HG02885 (cell line): ENCODE measurements around the gene NTSR1.

Experiments
- ATAC-seq: cut with Tn5 transposase; IDR thresholded peaks from one replicate; pipeline ENCODE4 v1.9.1; 2021; ENCODE audit warnings: mild to moderate bottlenecking; ENCODE audit not compliant: unreplicated experiment, poor library complexity

The NTSR1 gene

DNA sequence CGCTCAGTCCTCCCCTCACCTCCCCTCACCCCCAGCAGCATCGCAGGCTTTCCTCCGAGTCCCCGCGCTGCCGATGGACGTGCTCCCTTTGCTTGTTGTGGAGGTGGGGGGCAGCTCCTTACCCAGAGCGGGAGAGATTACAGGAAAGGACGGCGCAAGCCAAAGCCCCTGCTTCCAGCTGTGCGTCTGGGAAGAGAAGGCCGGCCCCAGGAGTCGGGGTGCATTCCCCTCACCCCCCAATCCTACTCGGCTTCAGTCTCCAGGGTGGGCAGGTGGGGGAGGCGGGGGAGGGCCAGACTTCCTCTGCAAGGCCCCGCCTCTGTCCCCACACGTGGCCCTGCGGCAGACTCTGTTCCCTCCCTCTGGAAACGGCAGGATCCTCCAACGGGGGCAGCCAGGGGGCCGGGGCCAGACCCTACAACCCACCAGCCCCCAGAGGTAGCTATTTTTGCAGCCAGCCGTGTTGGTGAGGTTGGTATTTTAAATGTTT lies 43.6 kb downstream of the NTSR1 start:
- ATAC-seq = no peak

DNA sequence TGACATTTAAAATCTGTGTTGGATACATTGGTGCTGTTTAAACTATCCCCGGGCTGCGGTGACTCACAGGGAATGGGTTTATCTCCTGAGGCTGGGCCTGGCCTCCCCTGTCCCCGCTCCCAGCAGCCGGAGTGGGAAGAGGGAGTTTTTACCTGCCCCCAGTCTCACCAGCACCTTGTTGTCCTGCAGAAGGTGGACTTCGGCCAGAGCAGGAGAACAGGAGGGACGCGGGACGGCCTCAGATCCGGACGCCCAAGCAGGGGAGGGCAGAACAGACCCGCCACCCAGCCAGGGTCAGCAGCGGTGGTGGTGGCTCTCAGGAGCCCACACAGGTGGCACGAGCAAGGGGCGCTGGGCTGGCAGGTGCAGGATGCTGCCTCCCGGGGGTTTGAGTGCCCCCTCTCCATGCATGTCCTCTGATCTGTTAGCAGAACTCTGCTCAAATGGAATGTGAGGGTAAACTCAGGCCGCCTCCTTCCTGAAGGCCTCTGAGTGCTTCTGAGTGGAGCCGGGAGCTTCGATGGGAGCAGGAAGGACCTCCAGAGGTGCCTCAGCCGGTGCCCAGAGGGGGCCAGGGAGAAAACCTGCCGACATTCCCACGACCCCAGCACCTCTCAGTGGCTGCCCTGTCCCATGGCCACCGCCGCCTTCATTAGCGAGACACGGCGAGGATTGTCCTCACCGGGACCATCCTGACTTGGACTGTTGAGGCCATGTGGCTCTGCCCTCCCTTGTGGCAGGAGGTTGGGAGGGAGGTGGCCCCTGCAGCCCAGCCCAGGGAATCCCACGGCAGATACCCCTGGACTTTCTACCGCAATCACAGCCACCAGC lies 44.2 kb downstream of the NTSR1 start:
- no peak for ATAC-seq

DNA sequence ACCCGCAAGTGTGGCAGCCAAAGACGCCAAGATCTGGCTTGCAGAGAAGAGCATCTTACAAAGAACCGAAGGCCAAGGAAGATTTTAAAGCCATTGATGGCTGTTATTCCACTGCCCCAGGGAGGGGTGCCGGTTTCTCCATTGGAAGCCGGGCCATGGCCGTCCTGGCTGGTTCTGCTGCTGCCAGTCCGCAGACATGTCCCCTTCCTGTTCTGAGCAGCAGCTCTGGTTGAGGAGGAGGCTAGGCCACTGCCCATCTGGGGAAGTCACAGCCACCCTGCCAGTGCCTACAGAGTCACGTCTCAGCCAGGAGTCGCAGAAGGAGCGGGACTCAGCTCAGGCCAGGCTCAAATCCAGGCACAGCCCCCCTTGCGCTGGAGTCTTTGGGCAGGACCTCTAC lies 45.0 kb downstream of the NTSR1 start:
- ATAC-seq = no peak

DNA sequence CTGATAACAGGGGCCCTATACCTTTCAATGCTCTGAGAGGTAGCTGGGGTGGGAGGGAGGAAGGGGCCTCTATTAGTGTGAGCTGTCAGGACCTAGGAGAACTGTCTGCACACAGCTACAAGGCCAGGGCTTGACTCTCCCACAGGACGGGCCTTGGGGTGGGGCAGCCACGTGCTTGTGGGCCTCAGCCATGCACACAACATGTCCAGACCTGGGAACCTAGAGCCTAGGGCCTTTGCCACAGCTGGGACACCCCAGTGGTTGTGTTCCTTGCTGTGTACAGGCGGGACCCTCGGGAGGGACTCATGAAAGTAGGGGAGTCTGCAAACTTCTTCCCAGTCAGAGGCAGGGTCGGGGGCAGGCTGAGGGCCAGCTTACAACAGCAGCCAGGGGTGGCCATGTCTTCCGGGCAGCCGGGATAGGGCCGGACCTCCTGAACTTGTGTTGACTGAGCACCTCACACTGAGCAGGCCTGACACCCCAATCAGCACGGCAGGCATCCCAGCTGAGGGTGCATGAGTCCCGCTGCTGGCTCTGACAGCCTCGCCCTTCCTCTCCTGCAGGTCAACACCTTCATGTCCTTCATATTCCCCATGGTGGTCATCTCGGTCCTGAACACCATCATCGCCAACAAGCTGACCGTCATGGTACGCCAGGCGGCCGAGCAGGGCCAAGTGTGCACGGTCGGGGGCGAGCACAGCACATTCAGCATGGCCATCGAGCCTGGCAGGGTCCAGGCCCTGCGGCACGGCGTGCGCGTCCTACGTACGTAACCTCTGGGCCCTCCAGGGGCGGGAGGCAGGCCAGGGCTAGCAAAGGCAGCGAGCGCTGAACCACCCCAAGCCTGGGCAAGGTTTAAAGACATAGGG lies 45.7 kb downstream of the NTSR1 start:
- no peak for ATAC-seq

DNA sequence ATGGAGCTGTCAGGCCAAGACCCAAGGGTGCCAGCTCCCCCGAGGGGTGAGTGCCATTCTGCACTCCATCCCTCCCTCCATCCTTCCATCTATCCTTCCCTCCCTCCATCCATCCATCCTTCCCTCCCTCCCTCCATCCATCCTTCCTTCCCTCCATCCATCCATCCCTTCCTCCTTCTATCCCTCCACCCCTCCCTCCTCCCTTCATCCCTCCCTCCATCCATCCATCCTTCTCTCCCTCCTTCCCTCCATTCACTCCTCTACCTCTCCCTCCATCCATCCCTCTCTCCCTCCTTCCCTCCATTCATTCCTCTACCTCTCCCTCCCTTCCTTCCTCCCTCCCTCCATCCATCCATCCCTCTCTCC lies 46.3 kb downstream of the NTSR1 start:
- ATAC-seq = no peak

DNA sequence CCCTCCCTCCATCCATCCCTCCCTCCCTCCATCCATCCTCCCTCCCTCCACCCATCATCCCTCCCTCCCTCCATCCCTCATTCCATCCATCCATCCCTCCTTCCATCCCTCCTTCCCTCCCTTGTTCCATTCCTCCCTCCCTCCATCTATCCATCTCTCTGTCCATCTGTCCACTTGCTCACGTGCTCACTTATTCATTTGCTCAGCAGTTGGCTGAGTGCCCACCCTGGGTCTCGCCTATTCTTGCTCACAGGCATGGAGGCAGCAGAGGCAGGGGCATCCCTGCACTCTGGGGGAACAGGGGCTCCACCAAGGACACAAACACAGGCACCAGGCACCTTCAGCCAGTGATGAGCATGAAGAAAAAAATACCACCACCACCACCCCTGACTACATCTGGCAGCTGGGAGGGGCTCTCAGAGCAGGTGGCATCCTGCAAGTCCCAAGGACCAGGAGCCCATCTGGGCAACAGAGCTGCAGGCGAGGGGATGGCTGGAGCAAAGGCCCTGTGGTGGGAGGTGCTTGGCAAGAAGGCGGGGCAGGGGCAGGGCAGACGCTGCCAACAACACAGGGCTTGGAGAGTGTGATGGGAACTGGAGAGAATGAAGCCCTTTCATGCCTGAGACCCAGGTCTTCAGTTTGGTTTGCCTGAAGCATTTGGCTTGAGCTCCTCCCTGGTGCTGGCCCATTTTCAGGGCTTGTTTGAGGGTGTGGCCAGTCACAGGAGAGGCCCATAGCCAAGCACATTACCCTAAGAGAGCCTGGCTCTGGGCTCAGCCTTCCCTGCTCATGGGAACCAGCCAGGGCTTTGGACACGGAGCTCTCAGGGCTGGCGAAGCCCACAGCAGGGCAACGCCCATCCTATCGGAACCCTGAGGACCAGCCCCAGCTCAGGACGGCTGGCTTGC lies 47.4 kb downstream of the NTSR1 start:
- ATAC-seq = no peak

DNA sequence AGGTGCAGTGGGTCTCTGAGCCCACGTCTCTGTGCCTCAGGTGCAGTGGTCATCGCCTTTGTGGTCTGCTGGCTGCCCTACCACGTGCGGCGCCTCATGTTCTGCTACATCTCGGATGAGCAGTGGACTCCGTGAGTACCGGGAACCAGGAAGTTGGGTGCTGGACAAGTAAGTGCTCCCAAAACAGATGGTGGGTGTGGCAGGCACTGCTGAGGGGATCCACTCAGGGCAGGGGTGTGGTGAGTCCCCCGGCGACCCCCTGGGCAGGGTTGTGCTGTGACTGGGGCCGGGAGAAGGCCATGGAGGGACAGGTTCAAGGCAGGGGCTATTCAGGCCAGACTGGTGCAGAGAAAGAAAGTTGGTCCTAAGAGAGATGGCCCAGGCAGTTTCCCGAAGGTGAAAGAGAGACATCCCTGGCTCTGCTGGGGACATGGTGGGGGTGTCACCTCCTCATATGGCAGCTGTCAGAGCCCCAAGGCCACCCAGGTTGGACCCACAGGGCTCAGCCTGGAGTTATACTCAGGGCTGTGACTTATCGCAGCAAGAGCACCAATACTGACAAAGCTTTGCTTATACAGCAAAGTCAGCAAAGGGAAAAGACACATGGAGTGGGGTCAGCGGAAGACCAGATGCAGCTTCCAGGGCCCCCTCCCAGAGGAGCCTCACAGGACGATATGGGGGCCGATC lies 49.7 kb downstream of the NTSR1 start:
- ATAC-seq = no peak

DNA sequence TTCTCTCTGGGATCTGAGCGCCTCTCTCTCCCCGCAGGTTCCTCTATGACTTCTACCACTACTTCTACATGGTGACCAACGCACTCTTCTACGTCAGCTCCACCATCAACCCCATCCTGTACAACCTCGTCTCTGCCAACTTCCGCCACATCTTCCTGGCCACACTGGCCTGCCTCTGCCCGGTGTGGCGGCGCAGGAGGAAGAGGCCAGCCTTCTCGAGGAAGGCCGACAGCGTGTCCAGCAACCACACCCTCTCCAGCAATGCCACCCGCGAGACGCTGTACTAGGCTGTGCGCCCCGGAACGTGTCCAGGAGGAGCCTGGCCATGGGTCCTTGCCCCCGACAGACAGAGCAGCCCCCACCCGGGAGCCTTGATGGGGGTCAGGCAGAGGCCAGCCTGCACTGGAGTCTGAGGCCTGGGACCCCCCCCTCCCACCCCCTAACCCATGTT lies 51.4 kb downstream of the NTSR1 start:
- no peak for ATAC-seq

DNA sequence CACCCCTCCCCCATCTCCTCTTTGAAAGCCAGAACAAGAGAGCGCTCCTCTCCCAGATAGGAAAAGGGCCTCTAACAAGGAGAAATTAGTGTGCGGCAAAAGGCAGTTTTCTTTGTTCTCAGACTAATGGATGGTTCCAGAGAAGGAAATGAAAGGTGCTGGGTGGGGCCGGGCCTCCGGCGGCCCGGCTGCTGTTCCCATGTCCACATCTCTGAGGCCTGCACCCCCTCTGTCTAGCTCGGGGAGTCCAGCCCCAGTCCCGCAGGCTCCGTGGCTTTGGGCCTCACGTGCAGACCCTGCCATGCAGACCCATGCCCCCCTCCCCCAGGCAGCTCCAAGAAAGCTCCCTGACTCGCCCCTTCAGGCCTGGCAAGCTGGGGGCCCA lies 51.8 kb downstream of the NTSR1 start:
- ATAC-seq = no peak

DNA sequence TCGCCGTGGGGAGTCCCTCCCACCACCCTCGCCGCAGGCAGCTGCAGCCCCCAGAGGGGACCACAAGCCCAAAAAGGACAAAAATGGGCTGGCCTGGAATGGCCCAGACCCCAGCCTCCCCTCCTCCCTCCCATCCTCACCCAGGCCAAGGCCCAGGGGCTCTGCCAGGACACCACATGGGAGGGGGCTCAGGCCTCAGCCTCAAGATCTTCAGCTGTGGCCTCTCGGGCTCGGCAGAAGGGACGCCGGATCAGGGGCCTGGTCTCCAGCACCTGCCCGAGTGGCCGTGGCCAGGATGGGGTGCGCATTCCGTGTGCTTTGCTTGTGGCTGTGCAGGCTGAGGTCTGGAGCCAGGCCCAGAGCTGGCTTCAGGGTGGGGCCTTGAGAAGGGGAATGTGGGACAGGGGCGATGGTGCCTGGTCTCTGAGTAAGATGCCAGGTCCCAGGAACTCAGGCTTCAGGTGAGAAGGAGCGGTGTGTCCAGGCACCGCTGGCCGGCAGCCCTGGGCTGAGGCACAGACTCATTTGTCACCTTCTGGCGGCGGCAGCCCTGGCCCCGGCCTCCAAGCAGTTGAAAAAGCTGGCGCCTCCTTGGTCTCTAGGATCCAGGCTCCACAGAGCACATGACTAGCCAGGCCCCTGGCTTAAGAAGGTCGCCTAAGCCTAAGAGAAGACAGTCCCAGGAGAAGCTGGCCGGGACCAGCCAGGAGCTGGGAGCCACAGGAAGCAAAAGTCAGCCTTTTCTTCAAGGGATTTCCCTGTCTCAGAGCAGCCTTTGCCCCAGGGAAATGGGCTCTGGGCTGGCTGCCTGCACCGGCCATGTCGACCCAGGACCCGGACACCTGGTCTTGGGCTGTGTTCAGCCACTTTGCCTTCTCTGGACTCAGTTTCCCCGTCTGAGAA lies 52.5 kb downstream of the NTSR1 start:
- no peak for ATAC-seq

DNA sequence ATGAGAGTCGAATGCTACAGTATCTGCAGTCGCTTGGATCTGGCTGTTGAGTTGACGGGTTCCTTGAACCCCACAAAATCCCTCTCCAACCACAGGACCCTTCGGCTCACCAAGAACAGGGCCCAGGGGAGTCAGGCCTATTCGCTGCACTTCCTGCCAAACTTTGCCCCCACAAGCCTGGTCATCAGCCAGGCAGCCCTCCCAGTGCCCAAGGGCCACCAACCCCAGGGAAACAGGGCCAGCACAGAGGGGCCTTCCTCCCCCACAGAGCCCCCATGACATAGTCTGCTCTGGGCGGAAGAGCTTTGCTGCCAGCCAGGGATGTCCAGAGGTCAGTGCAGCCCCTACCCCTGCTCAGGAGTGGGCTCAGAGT lies 53.1 kb downstream of the NTSR1 start:
- no peak for ATAC-seq

DNA sequence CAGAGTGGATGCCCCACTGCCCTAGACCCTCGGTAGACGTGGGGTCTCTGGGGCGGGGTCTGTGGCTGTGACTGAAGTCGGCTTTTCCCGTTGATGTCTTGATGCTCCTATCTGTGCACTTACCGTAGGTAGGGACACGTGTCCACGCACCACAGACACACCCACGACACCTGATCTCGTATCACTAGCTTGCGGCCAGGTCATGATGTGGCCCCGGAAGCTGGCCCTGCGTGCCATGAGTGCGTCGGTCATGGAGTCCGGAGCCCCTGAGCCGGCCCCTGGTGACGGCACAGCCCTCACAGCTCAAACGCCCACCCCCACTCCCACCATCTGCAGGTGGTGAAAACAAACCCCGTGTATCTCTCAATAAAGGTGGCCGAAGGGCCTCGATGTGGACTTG lies 53.7 kb downstream of the NTSR1 start:
- ATAC-seq = no peak

DNA sequence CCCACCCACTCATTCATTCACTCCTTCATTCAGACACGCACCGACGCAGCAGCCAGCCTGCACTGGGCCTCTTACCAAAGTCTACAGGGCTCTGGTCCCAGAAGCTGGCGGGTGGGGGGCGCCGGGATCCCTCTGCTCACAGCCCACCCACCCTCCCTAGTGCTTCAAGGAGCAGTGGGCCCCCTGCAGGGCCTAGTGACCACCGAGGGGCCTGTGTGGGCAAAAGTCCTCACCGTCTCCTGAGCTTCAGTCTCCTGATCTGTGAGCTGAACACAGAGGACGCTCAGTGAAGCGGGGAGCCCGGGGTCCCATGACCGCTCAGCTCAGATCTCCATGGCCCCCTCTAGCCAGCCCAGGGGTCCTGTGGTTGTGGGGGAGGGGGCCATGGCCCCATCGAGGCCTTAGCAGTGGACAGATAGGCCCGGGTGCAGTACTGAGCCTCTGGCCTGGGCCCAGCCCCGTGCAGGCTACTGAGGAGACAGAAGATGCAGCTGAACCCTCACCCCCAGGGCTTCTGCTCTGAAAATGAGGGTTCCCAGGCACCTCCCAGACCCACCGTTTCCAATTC lies 54.2 kb downstream of the NTSR1 start:
- no peak for ATAC-seq

DNA sequence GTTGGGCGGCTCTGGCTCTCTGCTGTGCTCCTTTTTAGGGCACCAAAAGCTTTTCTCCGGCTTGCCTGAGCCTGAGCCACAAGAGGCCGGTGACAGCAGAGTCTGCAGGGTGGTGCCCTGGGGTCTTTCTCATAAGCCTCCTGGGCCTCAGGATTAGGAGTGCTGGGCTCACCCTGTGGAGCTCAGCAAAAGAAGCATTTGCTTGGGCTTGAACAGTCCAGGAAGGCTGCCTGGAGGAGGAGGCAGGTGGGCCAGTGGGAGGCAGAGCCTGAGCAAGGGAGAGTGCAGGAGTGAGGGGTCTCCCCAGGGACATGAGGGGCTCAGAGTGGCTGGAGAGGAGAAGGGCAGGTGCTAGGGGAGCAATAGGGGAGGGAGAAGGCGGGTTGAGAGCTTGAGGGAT lies 54.8 kb downstream of the NTSR1 start:
- ATAC-seq = no peak

DNA sequence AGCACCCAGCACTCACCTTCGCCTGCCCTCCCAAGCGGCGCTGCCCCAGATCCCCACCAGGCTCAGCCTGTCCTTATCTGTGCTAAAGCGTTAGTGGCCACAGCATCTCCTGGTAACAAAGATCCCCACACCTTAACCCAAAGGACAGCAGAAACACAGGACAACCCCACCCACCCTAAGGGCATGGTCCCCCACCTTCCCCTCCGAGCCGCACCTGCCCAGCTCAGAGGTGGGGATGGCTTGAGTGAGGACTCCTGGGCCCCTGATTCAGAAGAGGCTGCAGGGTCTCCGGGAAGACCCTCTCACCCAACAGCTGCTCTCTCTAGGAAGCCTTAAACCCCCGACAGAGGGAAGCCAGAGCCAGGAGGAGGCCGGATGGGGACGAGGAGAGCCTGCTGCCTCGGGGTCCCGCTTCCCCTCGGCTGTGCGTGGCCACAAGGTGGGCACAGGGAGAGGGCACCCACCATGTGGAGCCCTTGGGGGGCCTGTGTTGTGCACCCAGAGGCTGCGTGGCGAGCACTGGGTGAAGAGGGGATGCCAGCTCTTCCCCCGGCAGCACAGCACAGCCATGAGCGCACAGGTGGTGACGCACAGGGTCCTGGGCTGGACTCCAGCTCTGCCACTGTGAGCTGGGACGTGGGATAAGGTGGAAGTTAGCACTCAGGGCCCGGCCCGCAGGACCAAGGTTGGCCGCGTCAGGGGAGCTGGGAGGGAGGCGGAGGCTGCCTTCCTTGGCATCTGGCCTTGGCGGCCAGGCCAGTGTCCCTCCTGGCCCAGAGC lies 55.7 kb downstream of the NTSR1 start:
- no peak for ATAC-seq

DNA sequence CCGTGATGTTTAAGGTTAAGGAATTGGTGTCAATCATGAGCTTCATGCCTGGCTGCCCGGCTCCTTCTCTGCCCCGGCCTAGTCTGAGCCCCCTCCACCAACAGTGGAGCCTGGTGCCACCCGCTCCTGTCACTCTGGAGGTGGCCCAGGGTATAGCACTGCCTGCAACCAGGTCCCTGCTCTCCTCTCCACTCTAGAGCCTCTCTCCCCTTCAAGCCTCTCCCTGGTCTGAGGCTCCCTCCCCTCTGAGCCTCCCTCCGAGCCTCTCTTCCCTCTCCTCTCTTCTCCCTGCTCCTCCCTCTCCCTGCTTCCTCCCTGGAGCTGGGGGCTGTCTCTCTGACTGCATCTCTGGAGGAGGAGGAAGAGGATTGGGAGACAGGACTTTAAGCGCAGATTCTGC lies 56.4 kb downstream of the NTSR1 start:
- no peak for ATAC-seq

DNA sequence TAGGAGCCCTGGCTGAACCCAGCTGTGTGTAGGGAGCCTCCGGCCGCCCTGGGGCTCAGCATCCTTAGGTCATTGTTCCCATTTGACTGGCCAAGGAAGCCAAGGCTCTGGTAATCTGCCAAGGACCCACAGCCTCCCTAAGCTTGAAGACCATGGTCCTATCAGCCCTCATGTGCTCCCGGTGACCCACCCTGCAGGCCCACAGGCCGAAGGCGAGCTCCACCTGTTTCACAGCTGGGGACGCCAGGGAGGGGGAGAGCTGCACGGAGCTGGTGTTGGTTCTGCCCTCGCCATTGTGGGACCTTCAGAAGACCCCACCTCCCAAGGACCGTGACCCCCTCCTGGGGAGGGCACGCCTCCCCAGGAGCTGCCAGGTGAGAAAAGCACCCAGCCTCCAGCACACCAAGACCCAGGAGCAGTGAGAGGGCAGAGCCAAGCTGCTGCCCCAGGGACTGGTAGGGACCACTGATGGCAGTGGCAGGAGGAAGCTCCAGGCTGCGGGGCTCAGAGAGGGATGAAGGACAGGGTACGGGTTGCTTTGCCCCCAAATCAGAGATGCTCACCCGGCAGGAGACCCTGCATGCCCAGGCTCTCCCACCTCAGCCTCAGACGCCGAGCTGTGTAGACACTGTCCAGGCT lies 56.9 kb downstream of the NTSR1 start:
- ATAC-seq = no peak
